Fibroblast of lung (primary cell): ENCODE measurements around the gene OBSCN. TPM values are rescaled to one million over a fixed set of nuclear protein-coding genes. Genes with fewer than 3 reads are reported as not detected.
A peak's percentile ranks its signal among the peaks of the same experiment; 100 is the strongest.

Experiments used
- DNase-seq, 2 donors: peaks; one replicate each; pipeline versions ENCODE4 v3.0.0 to v3.0.0-alpha.2; 2010; ENCODE audit warnings: low read depth in 2 of 2
- H2AFZ ChIP-seq: 2 replicates; pipeline ENCODE4 v1.5.1; 2012; ENCODE audit warnings: low read length, control low read depth, inconsistent platforms
- H3K27ac ChIP-seq: 2 replicates; pipeline ENCODE4 v1.5.1; 2011; ENCODE audit warnings: low read length, control low read depth; ENCODE audit not compliant: insufficient read depth
- H3K27me3 ChIP-seq: 2 replicates; pipeline ENCODE4 v1.5.1; 2011; ENCODE audit warnings: mild to moderate bottlenecking, low read length; ENCODE audit not compliant: control insufficient read depth, insufficient read depth
- H3K36me3 ChIP-seq: 2 replicates; pipeline ENCODE4 v1.5.1; 2011; ENCODE audit warnings: low read length; ENCODE audit not compliant: control insufficient read depth, insufficient read depth
- H3K4me1 ChIP-seq: 2 replicates; pipeline ENCODE4 v1.5.1; 2011; ENCODE audit warnings: low read length; ENCODE audit not compliant: control insufficient read depth, insufficient read depth; ENCODE audit errors: extremely low read depth
- H3K4me2 ChIP-seq: 2 replicates; pipeline ENCODE4 v1.5.1; 2011; ENCODE audit warnings: low read length, control low read depth; ENCODE audit not compliant: insufficient read depth; ENCODE audit errors: extremely low read depth
- H3K4me3 ChIP-seq, 4 experiments: fragments of 200-600 bp in 1 of 4; sonication (generic) in 1 of 4; replicated peaks in 1 of 4; 2 replicates each; pipeline ENCODE4 v1.5.1; 2011 to 2016; ENCODE audit warnings: low read length in 4 of 4, low read depth in 3 of 4, mild to moderate bottlenecking in 3 of 4, control low read depth in 2 of 4, inconsistent platforms in 1 of 4, mixed read lengths in 1 of 4; ENCODE audit not compliant: insufficient read depth in 1 of 4; ENCODE audit errors: control extremely low read depth in 1 of 4
- H3K79me2 ChIP-seq: 2 replicates; pipeline ENCODE4 v1.5.1; 2012; ENCODE audit warnings: mild to moderate bottlenecking, low read length, inconsistent platforms; ENCODE audit not compliant: control insufficient read depth, insufficient read depth
- H3K9ac ChIP-seq: 2 replicates; pipeline ENCODE4 v1.5.1; 2011; ENCODE audit warnings: mild to moderate bottlenecking, low read length, control low read depth; ENCODE audit not compliant: insufficient read depth
- H3K9me3 ChIP-seq: 2 replicates; pipeline ENCODE4 v1.5.1; 2012; ENCODE audit warnings: low read depth, low read length; ENCODE audit not compliant: control insufficient read depth, insufficient read depth
- H4K20me1 ChIP-seq: 2 replicates; pipeline ENCODE4 v1.5.1; 2011; ENCODE audit warnings: low read length; ENCODE audit not compliant: control insufficient read depth, insufficient read depth; ENCODE audit errors: extremely low read depth
- CTCF ChIP-seq, 2 donors: IDR thresholded peaks in 1 of 2; conservative IDR thresholded peaks in 1 of 2; 1 replicate in 1 of 2; 2 replicates in 1 of 2; pipeline ENCODE4 v1.5.1; 2011 to 2012; ENCODE audit warnings: low read length in 2 of 2, control low read depth in 1 of 2, inconsistent platforms in 1 of 2, low read depth in 1 of 2, mild to moderate bottlenecking in 1 of 2
- EZH2 ChIP-seq: IDR thresholded peaks from 2 replicates; pipeline ENCODE4 v1.5.1; 2012; ENCODE audit warnings: low read length, control low read depth, mild to moderate bottlenecking; ENCODE audit errors: missing control alignments
- polyA plus RNA-seq, 2 donors: library from polyadenylated mRNA; depleted of rRNA in 1 of 2; stranded (reverse) in 1 of 2; unstranded in 1 of 2; fragments of >200 nt; gene quantifications; 2 replicates each; pipeline ENCODE4 v1.2.1, GENCODE V29; 2011 to 2012; ENCODE audit warnings: missing spikeins in 1 of 2
- total RNA-seq: library from RNA; depleted of rRNA; stranded (reverse); fragments of >200 nt; gene quantifications from 2 replicates; pipeline ENCODE4 v1.2.1, GENCODE V29; 2014

The OBSCN gene
- total and polyA plus RNA-seq, 2 donors (not counting 1 experiment from before 2014, with no cell fraction given): 0.87 to 16.8 TPM

GRCh38 chr1:228280961-228281591, 73.2 kb downstream of the OBSCN start:
- H3K4me2 ChIP-seq: no peak overlapping the region
- H3K9ac ChIP-seq: no peak overlapping the region
- no peak overlapping the region for H3K27ac ChIP-seq
- H3K36me3 ChIP-seq: no peaks in the 10 kb centered on the region
- no peaks in the 10 kb centered on the region for H3K9me3 ChIP-seq
- no peaks in the 10 kb centered on the region for H4K20me1 ChIP-seq
- H3K4me3 ChIP-seq: no peak overlapping the region
- no peak for DNase-seq
- H2AFZ ChIP-seq: no peak overlapping the region
- no peaks in the 10 kb centered on the region for H3K4me1 ChIP-seq
- TF ChIP-seq CTCF (conservative IDR thresholded peaks at IDR 0.05 in 1 of 2, IDR thresholded peaks at IDR 0.05 in 1 of 2; ENCODE audit: low read depth in 1 of 2, low read length in 2 of 2): no peak
- no peaks in the 10 kb centered on the region for H3K79me2 ChIP-seq
- no peaks in the 10 kb centered on the region for H3K27me3 ChIP-seq

GRCh38 chr1:228281631-228282328, 73.9 kb downstream of the OBSCN start:
- no peak overlapping the region for H3K4me3 ChIP-seq
- no peaks in the 10 kb centered on the region for H3K27me3 ChIP-seq
- no peaks in the 10 kb centered on the region for H3K79me2 ChIP-seq
- no peaks in the 10 kb centered on the region for H3K36me3 ChIP-seq
- TF ChIP-seq EZH2: no peak
- no peak for TF ChIP-seq CTCF (conservative IDR thresholded peaks at IDR 0.05 in 1 of 2, IDR thresholded peaks at IDR 0.05 in 1 of 2; ENCODE audit: low read depth in 1 of 2, low read length in 2 of 2)
- no peaks in the 10 kb centered on the region for H4K20me1 ChIP-seq
- no peaks in the 10 kb centered on the region for H3K9me3 ChIP-seq
- no peak overlapping the region for H3K9ac ChIP-seq
- no peak for DNase-seq
- H3K27ac ChIP-seq: no peak overlapping the region
- H3K4me2 ChIP-seq: no peak overlapping the region
- H3K4me1 ChIP-seq: no peaks in the 10 kb centered on the region
- H2AFZ ChIP-seq: no peak overlapping the region

GRCh38 chr1:228282329-228283042, 74.6 kb downstream of the OBSCN start:
- Histone ChIP-seq H3K27me3 (no peaks in the 10 kb centered on the region), H3K36me3 (no peaks in the 10 kb centered on the region), H3K9me3 (no peaks in the 10 kb centered on the region), H2AFZ (no peak overlapping the region), H3K4me1 (no peaks in the 10 kb centered on the region), H3K79me2 (no peaks in the 10 kb centered on the region), H3K4me3 (no peak overlapping the region), H3K4me2 (no peak overlapping the region), H3K27ac (no peak overlapping the region), H3K9ac (no peak overlapping the region), H4K20me1 (no peaks in the 10 kb centered on the region)
- peak; percentile 24 to 28 for DNase-seq
- no peak for TF ChIP-seq EZH2
- TF ChIP-seq CTCF (conservative IDR thresholded peaks at IDR 0.05 in 1 of 2, IDR thresholded peaks at IDR 0.05 in 1 of 2; ENCODE audit: low read depth in 1 of 2, low read length in 2 of 2): no peak
